Subcutaneous abdominal adipose tissue (tissue), 5 donors: Measurements from ENCODE around the gene PDZD2.

Experiments
- H3K27ac ChIP-seq: one replicate; pipeline ENCODE4 v1.7.0; 2013; ENCODE audit warnings: low read depth, mild to moderate bottlenecking, inconsistent platforms, low read length, moderate library complexity
- H3K27me3 ChIP-seq, 5 donors: one replicate each; pipeline ENCODE4 v1.7.0; 2013; ENCODE audit warnings: low read length in 5 of 5, inconsistent platforms in 1 of 5; ENCODE audit not compliant: control insufficient read depth in 5 of 5, insufficient read depth in 4 of 5
- H3K36me3 ChIP-seq, 5 donors: one replicate each; pipeline ENCODE4 v1.7.0; 2013; ENCODE audit warnings: low read length in 5 of 5; ENCODE audit not compliant: control insufficient read depth in 5 of 5, insufficient read depth in 5 of 5
- H3K4me1 ChIP-seq, 5 donors: one replicate each; pipeline ENCODE4 v1.7.0; 2013; ENCODE audit warnings: low read length in 5 of 5, mild to moderate bottlenecking in 3 of 5, moderate library complexity in 1 of 5; ENCODE audit not compliant: control insufficient read depth in 5 of 5, insufficient read depth in 5 of 5
- H3K4me3 ChIP-seq, 5 donors: one replicate each; pipeline ENCODE4 v1.7.0; 2013; ENCODE audit warnings: low read length in 5 of 5, low read depth in 1 of 5
- H3K9ac ChIP-seq, 5 donors: one replicate each; pipeline ENCODE4 v1.7.0; 2013; ENCODE audit warnings: low read length in 5 of 5, mild to moderate bottlenecking in 4 of 5, moderate library complexity in 3 of 5
- H3K9me3 ChIP-seq, 5 donors: one replicate each; pipeline ENCODE4 v1.7.0; 2013; ENCODE audit warnings: low read length in 5 of 5; ENCODE audit not compliant: control insufficient read depth in 5 of 5
- donor health status: healthy.
- donor health status: healthy.
- donor health status: healthy.
- donor health status: healthy.
- donor health status: healthy.

Gene PDZD2

GRCh38 chr5:31850981-31851689 is 212.2 kb downstream of the PDZD2 start:
- no peak overlapping the region for H3K4me3 ChIP-seq
- H3K27ac ChIP-seq = no peak overlapping the region
- H3K4me1 ChIP-seq = peaks cover 4 to 41% (median 16%) of the 10 kb centered on the region in 5 donors
- no peaks in the 10 kb centered on the region for H3K27me3 ChIP-seq
- no peaks in the 10 kb centered on the region for H3K36me3 ChIP-seq
- H3K9ac ChIP-seq = no peak overlapping the region
- no peaks in the 10 kb centered on the region for H3K9me3 ChIP-seq

GRCh38 chr5:31853398-31854135 is 214.6 kb downstream of the PDZD2 start:
- Histone ChIP-seq H3K4me1 (peaks cover 4 to 46% (median 25%) of the 10 kb centered on the region in 5 donors), H3K9me3 (peaks cover 0 to under 1% (median 0%) of the 10 kb centered on the region in 5 donors), H3K36me3 (peaks cover 0 to 4% (median 0%) of the 10 kb centered on the region in 5 donors), H3K27ac (peak overlapping the region; percentile 95), H3K9ac (peak overlapping the region in 1 of 5 donors; percentile 35), H3K27me3 (no peaks in the 10 kb centered on the region), H3K4me3 (peak overlapping the region in 2 of 5 donors; percentile 78 to 82)

- Histone ChIP-seq H3K9me3 (peaks cover 0 to 8% (median 7%) of the 10 kb centered on the region in 5 donors), H3K9ac (peak overlapping the region; percentile 78 to 94 (median 91)), H3K4me3 (peak overlapping the region; percentile 78 to 95 (median 82)), H3K4me1 (peaks cover 4 to 46% (median 25%) of the 10 kb centered on the region in 5 donors), H3K27me3 (no peaks in the 10 kb centered on the region), H3K36me3 (peaks cover 0 to 4% (median 2%) of the 10 kb centered on the region in 5 donors), H3K27ac (peak overlapping the region; percentile 95)
Observed at GRCh38 chr5:31854181-31855133, 215.5 kb downstream of the PDZD2 start.

GRCh38 chr5:31855134-31856040 is 216.5 kb downstream of the PDZD2 start:
- H3K9me3 ChIP-seq = peaks cover 3 to 17% (median 14%) of the 10 kb centered on the region in 5 donors
- no peaks in the 10 kb centered on the region for H3K27me3 ChIP-seq
- H3K4me3 ChIP-seq = peak overlapping the region; percentile 78 to 95 (median 82)
- H3K36me3 ChIP-seq = peaks cover 0 to 9% (median 6%) of the 10 kb centered on the region in 5 donors
- H3K9ac ChIP-seq = peak overlapping the region; percentile 78 to 94 (median 91)
- H3K4me1 ChIP-seq = peaks cover 4 to 46% (median 25%) of the 10 kb centered on the region in 5 donors
- H3K27ac ChIP-seq = peak overlapping the region; percentile 95

- H3K4me1 ChIP-seq = peaks cover 0 to 38% (median 35%) of the 10 kb centered on the region in 5 donors
Observed at GRCh38 chr5:31859096-31859495, 220.2 kb downstream of the PDZD2 start.

GRCh38 chr5:31860278-31860677 is 221.3 kb downstream of the PDZD2 start:
- Histone ChIP-seq H3K27ac (peak overlapping the region; percentile 52), H3K4me3 (peak overlapping the region in 1 of 5 donors; percentile 4), H3K27me3 (no peaks in the 10 kb centered on the region), H3K9me3 (peaks cover 3 to 19% (median 17%) of the 10 kb centered on the region in 5 donors), H3K9ac (no peak overlapping the region), H3K4me1 (peaks cover 0 to 31% (median 25%) of the 10 kb centered on the region in 5 donors), H3K36me3 (peaks cover 0 to 9% (median 6%) of the 10 kb centered on the region in 5 donors)

More at GRCh38 chr5:31859096-31859495, 220.2 kb downstream of the PDZD2 start:
- Histone ChIP-seq H3K9ac (no peak overlapping the region), H3K27ac (no peak overlapping the region), H3K4me3 (no peak overlapping the region), H3K9me3 (peaks cover 3 to 19% (median 17%) of the 10 kb centered on the region in 5 donors), H3K36me3 (peaks cover 0 to 9% (median 6%) of the 10 kb centered on the region in 5 donors), H3K27me3 (no peaks in the 10 kb centered on the region)

- no peak overlapping the region for H3K4me3 ChIP-seq
- peaks cover 0 to 29% (median 19%) of the 10 kb centered on the region in 5 donors for H3K4me1 ChIP-seq
- H3K27ac ChIP-seq = peak overlapping the region; percentile 52
- H3K27me3 ChIP-seq = no peaks in the 10 kb centered on the region
- peaks cover 3 to 19% (median 17%) of the 10 kb centered on the region in 5 donors for H3K9me3 ChIP-seq
- H3K36me3 ChIP-seq = peaks cover 0 to 9% (median 6%) of the 10 kb centered on the region in 5 donors
- H3K9ac ChIP-seq = no peak overlapping the region
Observed at GRCh38 chr5:31860726-31861433, 221.9 kb downstream of the PDZD2 start.

- peaks cover 0 to 9% (median 5%) of the 10 kb centered on the region in 5 donors for H3K36me3 ChIP-seq
- peaks cover 0 to 22% (median 12%) of the 10 kb centered on the region in 5 donors for H3K4me1 ChIP-seq
- no peaks in the 10 kb centered on the region for H3K27me3 ChIP-seq
- H3K9ac ChIP-seq = no peak overlapping the region
- H3K9me3 ChIP-seq = peaks cover 3 to 19% (median 17%) of the 10 kb centered on the region in 5 donors
- peak overlapping the region; percentile 52 for H3K27ac ChIP-seq
- no peak overlapping the region for H3K4me3 ChIP-seq
Observed at GRCh38 chr5:31861601-31862000, 222.7 kb downstream of the PDZD2 start.
